Dendritic cell treated with granulocyte-macrophage colony-stimulating factor and Interleukin-4, amounts not matched to agents 40 ng/mL and 50 ng/mL, for 4 days (primary cell): ENCODE results near the gene C16orf74.

Experiments used
- H3K27ac Mint-ChIP-seq: one replicate; pipeline ENCODE4 v1.8.0; 2022; ENCODE audit warnings: mild to moderate bottlenecking, mixed read lengths
- H3K27me3 Mint-ChIP-seq: one replicate; pipeline ENCODE4 v1.8.0; 2022; ENCODE audit warnings: mild to moderate bottlenecking, mixed read lengths
- H3K36me3 Mint-ChIP-seq: one replicate; pipeline ENCODE4 v1.8.0; 2022; ENCODE audit warnings: low read depth, mixed read lengths
- H3K4me1 Mint-ChIP-seq: one replicate; pipeline ENCODE4 v1.8.0; 2022; ENCODE audit warnings: low read depth, mixed read lengths
- H3K4me3 Mint-ChIP-seq: one replicate; pipeline ENCODE4 v1.8.0; 2022; ENCODE audit warnings: mild to moderate bottlenecking, moderate library complexity, mixed read lengths
- H3K9me3 Mint-ChIP-seq: one replicate; pipeline ENCODE4 v1.8.0; 2022; ENCODE audit warnings: mixed read lengths
- intact Hi-C: fragments of 100-400 bp; cut with micrococcal nuclease; formaldehyde crosslinking; loops from one replicate; pipeline ENCODE4 v1.15.0; 2022

The C16orf74 gene

GRCh38 chr16:85712801-85713200 lies 38.1 kb downstream of the C16orf74 start:
- Mint-ChIP-seq H3K27me3 (peaks cover 15% of the 10 kb centered on the region), H3K9me3 (peaks cover 17% of the 10 kb centered on the region), H3K4me1 (peaks cover 3% of the 10 kb centered on the region), H3K27ac (no peak overlapping the region), H3K4me3 (no peak overlapping the region), H3K36me3 (peaks cover 40% of the 10 kb centered on the region)
- intact Hi-C loops, result loop anchor here (10.0 kb wide), 1 partner anchor 288 kb away; no protein-coding TSS in a partner anchor

DNA sequence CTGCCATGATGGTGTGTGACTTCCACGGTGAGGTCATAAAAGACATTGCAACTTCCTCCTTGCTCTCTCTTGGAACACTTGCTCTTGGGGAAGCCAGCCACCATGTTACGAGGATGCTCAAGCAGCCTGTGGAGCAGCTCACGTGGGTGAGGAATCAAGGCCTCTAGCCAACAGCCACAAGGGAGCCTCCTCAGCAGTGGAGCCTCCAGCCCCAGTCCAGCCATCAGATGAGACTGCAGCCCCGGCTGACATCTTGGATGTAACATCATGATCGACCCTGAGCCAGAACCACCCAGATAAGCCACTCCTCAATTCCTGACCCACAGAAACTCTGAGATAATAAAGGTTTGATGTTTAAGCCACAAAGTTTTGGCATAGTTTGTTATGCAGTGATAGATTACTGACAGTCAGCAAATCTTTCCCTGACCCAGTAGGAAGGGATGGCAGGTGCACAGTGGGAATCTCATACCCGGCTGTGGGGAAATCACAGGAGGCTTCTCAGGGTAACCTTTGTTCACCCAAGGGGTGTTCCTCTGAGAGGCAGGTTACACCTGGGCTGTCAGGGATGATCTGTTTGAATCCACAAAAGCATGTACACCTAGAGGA lies 38.8 kb downstream of the C16orf74 start:
- Mint-ChIP-seq H3K36me3 (peaks cover 43% of the 10 kb centered on the region), H3K27ac (no peak overlapping the region), H3K4me1 (no peaks in the 10 kb centered on the region), H3K27me3 (peaks cover 15% of the 10 kb centered on the region), H3K9me3 (peaks cover 17% of the 10 kb centered on the region), H3K4me3 (no peak overlapping the region)
- intact Hi-C loops, result loop anchor here (10.0 kb wide), 1 partner anchor 287 kb away; no protein-coding TSS in a partner anchor

DNA sequence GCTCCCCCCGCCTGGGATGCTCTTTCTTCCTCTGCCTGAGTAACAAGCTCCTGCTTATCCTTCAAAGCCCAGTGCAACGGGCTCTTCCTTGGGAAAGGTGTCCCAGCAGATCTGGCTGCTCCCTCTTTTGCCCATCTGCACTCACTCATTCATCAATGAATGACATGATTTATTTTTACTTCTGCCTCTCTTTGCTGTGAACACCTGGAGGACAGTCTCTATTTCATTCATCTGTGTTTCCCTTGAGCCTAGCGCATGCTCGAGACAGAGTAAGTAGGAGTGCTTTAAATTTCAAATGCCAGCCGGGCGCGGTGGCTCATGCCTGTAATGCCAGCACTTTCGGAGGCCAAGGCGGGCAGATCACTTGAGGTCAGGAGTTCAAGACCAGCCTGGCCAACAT lies 40.2 kb downstream of the C16orf74 start:
- peaks cover 7% of the 10 kb centered on the region for H3K27me3 Mint-ChIP-seq
- H3K4me3 Mint-ChIP-seq, result no peak overlapping the region
- H3K9me3 Mint-ChIP-seq, result peaks cover 17% of the 10 kb centered on the region
- no peaks in the 10 kb centered on the region for H3K4me1 Mint-ChIP-seq
- H3K27ac Mint-ChIP-seq, result no peak overlapping the region
- intact Hi-C loops, result loop anchor here (10.0 kb wide), 1 partner anchor 286 kb away; no protein-coding TSS in a partner anchor
- peaks cover 47% of the 10 kb centered on the region for H3K36me3 Mint-ChIP-seq

DNA sequence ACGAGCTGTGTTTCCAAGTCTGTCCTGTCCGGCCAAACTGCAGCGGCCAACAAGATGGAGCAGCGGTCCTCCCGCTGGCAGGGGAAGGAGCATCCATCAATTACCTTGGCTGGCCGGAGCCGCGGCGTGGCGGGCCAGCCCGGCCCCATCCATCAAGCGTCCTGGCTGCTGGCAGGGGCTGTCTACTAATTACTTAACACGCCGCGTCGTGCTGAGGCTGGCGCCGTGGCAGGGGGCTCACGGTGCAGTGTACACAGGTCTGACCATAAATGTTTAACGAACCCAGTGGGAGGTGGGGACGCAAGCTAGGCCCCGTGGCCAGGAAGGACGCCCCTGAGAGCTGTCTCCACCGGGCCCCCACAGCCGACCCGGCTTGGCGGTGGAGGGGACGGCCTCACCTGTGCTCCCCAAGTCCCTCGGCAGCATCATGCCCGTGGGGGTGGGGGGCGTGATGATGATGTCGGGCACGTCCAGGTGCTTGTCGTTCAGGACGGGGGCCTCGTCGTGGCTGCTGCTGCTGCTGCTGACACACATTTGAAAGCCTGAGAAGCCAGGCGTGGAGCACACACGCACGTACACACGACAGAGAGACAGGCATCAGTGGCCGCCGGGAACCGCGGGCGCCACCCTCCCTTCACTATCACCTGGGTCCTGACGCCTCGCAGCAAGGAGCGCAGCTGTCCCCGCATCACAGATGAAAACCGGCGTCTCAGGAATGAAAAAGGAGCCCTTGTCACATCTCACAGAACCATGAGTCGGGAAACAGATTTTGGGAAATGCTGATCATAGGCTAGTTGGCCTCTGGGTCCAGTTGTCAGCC lies 40.9 kb downstream of the C16orf74 start:
- peaks cover under 1% of the 10 kb centered on the region for H3K27me3 Mint-ChIP-seq
- H3K9me3 Mint-ChIP-seq, result peaks cover 17% of the 10 kb centered on the region
- no peaks in the 10 kb centered on the region for H3K4me1 Mint-ChIP-seq
- H3K36me3 Mint-ChIP-seq, result peaks cover 47% of the 10 kb centered on the region
- no peak overlapping the region for H3K27ac Mint-ChIP-seq
- H3K4me3 Mint-ChIP-seq, result no peak overlapping the region
- intact Hi-C loops, result loop anchor here (10.0 kb wide), 1 partner anchor 285 kb away; no protein-coding TSS in a partner anchor

- no peak overlapping the region for H3K4me3 Mint-ChIP-seq
- H3K36me3 Mint-ChIP-seq, result peaks cover 46% of the 10 kb centered on the region
- no peak overlapping the region for H3K27ac Mint-ChIP-seq
- H3K4me1 Mint-ChIP-seq, result no peaks in the 10 kb centered on the region
- no peaks in the 10 kb centered on the region for H3K27me3 Mint-ChIP-seq
- intact Hi-C loops, result no loop called here
- peaks cover 17% of the 10 kb centered on the region for H3K9me3 Mint-ChIP-seq
Observed at GRCh38 chr16:85708338-85708737, 42.6 kb downstream of the C16orf74 start.

DNA sequence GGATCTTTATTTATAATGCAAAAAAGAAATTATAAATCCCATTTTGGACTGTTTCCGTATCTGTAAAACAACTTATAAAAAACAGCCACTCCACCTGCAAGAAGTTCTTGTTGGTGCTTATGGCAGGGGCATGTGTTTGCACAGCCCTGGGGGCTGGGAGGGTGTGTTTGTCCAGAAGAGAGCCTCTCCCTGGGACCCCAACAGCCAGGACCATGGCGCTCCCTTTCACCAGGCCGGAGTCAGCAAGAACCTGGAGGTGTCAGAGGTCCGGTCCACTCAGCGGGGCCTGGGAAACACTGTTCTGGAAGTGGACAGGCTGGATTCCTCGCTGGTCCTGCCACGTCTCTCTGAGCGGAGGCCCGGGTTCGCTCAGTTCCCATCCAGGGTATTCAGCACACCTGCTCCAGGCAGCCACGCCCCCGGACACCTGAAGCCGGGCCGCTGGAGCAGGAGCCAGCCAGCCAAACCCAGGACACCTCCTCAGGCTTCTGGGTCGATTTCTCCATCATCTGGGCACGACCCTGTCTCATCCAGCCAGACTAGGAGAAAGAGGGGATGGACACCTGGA lies 43.3 kb downstream of the C16orf74 start:
- intact Hi-C loops, result no loop called here
- Mint-ChIP-seq H3K4me3 (no peak overlapping the region), H3K36me3 (peaks cover 39% of the 10 kb centered on the region)

GRCh38 chr16:85706449-85707034 lies 44.4 kb downstream of the C16orf74 start:
- Mint-ChIP-seq H3K27ac (no peak overlapping the region), H3K36me3 (peaks cover 29% of the 10 kb centered on the region), H3K4me1 (peaks cover 6% of the 10 kb centered on the region), H3K4me3 (no peak overlapping the region), H3K27me3 (no peaks in the 10 kb centered on the region), H3K9me3 (peaks cover under 1% of the 10 kb centered on the region)
- intact Hi-C loops, result no loop called here

More for the DNA sequence above, 43.3 kb downstream of the C16orf74 start:
- Mint-ChIP-seq H3K4me1 (no peaks in the 10 kb centered on the region), H3K27ac (no peak overlapping the region), H3K27me3 (no peaks in the 10 kb centered on the region), H3K9me3 (peaks cover 11% of the 10 kb centered on the region)

DNA sequence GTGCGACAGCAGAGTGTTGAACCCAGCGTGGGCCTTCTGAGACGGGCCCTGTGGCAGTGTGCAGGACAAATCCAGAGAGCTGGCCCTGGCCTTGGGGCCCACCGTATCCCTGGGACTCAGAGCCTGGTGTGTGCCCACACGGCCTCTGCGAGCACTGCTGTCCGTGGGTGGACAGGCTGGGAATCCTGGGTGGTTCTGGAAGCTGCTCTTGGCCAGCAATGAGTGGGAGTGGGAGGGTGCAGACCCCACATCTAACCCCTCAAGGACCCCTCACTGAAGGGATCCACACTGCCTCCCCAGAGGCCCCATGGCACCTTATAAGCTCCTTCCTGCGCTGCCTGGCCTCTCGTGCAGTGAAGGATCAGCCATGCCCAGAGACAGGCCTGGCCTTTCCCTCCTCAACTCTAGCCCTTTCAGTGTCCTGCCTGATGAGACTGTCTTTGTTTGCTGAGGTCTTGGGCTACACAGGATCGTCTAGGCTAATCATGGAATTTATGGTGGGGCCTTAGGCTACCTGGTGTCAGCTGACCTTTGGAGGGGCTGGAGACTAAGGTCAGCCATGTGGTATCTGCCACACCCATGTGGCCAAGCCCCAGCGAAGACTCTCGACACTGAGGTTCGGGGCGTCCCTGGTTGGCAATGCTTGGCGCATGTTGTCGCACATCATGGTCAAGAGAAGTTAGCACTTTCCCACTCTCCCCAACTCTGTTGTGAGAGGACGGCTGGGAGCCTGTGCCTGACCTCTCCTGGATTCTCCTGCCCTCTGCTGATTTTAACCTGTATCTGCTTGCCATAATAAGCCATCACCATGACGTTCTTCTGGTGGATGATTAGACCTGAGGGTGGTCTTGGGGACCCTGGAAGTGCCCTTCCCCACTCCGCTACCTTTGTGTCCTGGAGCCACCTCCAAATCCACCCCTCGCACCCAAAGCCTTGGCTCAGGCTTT lies 45.7 kb downstream of the C16orf74 start:
- H3K27me3 Mint-ChIP-seq, result no peaks in the 10 kb centered on the region
- peaks cover 6% of the 10 kb centered on the region for H3K4me1 Mint-ChIP-seq
- no peak overlapping the region for H3K4me3 Mint-ChIP-seq
- intact Hi-C loops, result no loop called here
- peaks cover 22% of the 10 kb centered on the region for H3K36me3 Mint-ChIP-seq
- H3K27ac Mint-ChIP-seq, result no peak overlapping the region
- no peaks in the 10 kb centered on the region for H3K9me3 Mint-ChIP-seq

DNA sequence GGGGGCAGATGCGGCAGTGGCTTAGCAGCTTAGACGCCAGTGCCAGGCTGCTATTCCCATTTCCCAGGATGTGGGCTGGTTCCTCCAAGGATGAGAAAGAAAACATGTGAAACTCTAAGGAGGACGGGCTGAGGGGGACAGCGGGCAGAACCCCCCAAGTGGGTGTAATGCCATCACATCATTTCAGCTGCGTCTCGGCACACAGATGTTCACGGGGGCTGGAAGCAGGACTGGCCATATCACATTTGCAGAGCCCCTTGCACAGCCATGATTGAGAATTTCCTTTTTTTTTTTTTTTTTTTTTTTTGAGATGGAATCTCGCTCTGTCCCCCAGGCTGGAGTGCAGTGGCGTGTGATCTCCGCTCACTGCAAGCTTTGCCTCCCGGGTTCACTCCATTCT lies 46.9 kb downstream of the C16orf74 start:
- Mint-ChIP-seq H3K4me1 (peaks cover 15% of the 10 kb centered on the region), H3K27me3 (peaks cover 1% of the 10 kb centered on the region), H3K9me3 (no peaks in the 10 kb centered on the region), H3K27ac (no peak overlapping the region), H3K4me3 (no peak overlapping the region), H3K36me3 (peaks cover 14% of the 10 kb centered on the region)
- intact Hi-C loops, result no loop called here

- intact Hi-C loops, result no loop called here
- Mint-ChIP-seq H3K4me3 (no peak overlapping the region), H3K27ac (no peak overlapping the region), H3K36me3 (no peaks in the 10 kb centered on the region), H3K27me3 (peaks cover 19% of the 10 kb centered on the region), H3K9me3 (no peaks in the 10 kb centered on the region), H3K4me1 (peaks cover 16% of the 10 kb centered on the region)
Observed at GRCh38 chr16:85699628-85700027, 51.3 kb downstream of the C16orf74 start.

- Mint-ChIP-seq H3K4me3 (no peak overlapping the region), H3K9me3 (no peaks in the 10 kb centered on the region), H3K36me3 (no peaks in the 10 kb centered on the region), H3K27ac (no peak overlapping the region), H3K4me1 (peaks cover 16% of the 10 kb centered on the region), H3K27me3 (peaks cover 21% of the 10 kb centered on the region)
- intact Hi-C loops, result no loop called here
Observed at GRCh38 chr16:85698935-85699558, 51.8 kb downstream of the C16orf74 start.

- Mint-ChIP-seq H3K4me3 (no peak overlapping the region), H3K4me1 (peaks cover 17% of the 10 kb centered on the region), H3K27me3 (peaks cover 21% of the 10 kb centered on the region), H3K9me3 (no peaks in the 10 kb centered on the region), H3K36me3 (no peaks in the 10 kb centered on the region), H3K27ac (no peak overlapping the region)
- intact Hi-C loops, result no loop called here
Observed at GRCh38 chr16:85698459-85698891, 52.4 kb downstream of the C16orf74 start.

GRCh38 chr16:85697431-85697830 lies 53.5 kb downstream of the C16orf74 start:
- no peak overlapping the region for H3K27ac Mint-ChIP-seq
- H3K4me1 Mint-ChIP-seq, result peaks cover 21% of the 10 kb centered on the region
- intact Hi-C loops, result no loop called here
- H3K36me3 Mint-ChIP-seq, result no peaks in the 10 kb centered on the region
- no peaks in the 10 kb centered on the region for H3K9me3 Mint-ChIP-seq
- peaks cover 23% of the 10 kb centered on the region for H3K27me3 Mint-ChIP-seq
- no peak overlapping the region for H3K4me3 Mint-ChIP-seq
